ENCODE results near the gene PDSS1.

The PDSS1 gene

DNA sequence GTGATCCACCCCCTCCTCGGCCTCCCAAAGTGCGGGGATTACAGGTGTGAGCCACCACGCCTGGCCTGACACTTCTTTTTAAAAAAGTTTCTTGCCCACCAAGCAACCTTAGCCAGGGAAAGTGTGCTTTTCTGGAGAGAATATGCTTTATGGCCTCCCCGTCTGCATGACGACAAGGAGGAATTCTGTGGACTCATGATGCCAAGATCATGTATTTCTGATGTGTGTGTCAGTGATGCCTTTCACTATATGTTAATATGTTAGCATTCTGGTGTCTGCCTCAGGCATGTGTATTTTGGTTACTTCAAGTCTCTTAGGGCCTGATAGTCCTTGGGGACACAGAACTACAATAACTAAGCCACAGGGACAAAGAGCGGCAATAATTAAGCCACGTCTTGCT lies 2.1 kb downstream of the PDSS1 start:
- DNase-seq (ENCODE audit: low read depth, low spot score) = no peak

GRCh38 chr10:26700884-26701630 lies 3.6 kb downstream of the PDSS1 start:
- DNase-seq (ENCODE audit: low read depth, low spot score) = no peak

DNA sequence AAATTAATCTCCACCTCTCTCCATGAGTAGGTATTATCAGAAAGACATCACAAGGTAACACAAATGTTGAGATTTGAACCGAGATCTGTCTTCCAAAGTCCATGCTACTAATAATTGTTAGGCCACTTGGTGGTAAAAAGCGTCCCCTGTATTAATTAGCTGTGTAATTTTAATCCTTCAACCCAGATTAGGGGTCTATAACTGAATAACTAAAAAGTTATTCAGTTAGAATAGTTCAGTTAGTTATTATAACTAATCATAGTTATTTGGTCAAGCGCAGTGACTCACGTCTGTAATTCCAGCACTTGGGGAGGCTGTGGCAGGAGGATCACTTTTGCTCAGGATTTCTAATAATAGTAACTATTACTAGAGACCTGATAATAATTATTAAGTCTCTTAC lies 5.6 kb downstream of the PDSS1 start:
- DNase-seq (ENCODE audit: low read depth, low spot score) = no peak

DNA sequence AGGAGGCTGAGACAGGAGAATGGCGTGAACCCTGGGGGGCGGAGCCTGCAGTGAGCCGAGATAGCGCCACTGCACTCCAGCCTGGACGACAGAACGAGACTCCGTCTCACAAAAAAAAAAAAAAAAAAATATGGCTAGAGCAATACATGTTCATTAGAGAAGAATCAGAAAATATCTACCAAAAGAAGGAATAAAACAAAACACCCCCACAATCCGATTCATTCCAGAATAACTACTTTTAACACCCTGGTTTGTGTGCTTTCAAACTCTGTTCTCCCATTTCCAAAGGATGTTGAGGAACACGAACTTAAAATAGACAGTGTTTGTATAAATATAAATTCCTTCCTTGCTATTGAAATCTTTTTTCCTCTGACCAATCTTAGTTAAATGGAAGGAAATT lies 6.5 kb downstream of the PDSS1 start:
- no peak for DNase-seq (ENCODE audit: low read depth, low spot score)

- DNase-seq (ENCODE audit: low read depth, low spot score) = no peak
Observed at GRCh38 chr10:26706206-26706605, 8.7 kb downstream of the PDSS1 start.

- no peak for DNase-seq (ENCODE audit: low read depth, low spot score)
Observed at GRCh38 chr10:26706936-26707335, 9.4 kb downstream of the PDSS1 start.

- DNase-seq (ENCODE audit: low read depth, low spot score) = no peak
Observed at GRCh38 chr10:26711324-26711723, 13.8 kb downstream of the PDSS1 start.

DNA sequence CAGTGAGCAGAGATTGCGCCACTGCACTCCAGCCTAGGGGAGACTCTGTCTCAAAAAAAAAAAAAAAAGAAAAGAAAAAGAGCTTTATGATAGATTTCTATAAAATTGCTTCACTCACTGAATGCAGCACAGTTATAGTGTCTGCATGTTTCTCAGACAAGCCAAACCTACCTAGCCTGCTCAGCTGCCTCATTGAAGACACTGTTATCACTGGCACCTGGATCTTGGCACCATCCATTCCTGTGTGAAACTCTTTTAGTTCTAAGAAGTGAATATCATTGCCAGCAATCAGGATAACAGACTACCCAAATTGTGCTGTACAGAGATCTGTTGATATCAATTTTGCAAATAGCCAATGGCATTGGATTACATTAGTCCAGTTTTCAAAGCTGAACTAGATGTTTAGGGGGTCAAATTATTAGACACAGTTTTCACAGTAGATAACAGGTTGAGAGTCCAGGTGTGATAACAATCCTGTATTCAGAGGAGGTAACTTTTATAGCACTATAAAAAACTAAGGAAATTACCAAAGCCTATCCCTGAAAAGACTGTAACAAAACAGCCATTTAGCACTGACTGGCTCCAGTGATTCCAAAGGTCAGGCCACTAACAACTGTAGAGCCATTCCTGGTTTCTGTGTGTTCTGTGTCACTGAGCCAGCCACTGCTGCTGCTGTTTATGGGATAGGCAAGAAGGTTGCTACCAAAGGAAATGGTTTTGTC lies 17.1 kb downstream of the PDSS1 start:
- no peak for DNase-seq (ENCODE audit: low read depth, low spot score)

DNA sequence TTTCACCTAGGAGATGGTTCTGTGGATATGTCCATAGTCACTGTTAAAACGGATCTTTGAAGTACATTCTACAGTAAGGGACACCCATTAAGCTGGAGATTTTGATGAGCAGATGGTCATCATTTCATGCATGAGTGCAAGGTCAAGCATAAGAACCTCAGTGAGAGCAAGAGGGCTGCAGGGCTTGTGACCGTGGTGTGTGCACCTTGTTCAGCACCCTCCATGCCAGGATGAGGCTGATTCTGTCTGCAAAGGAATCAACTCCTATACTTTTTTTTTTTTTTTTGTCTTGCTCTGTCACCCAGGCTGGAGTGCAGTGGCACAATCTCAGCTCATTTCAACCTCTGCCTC lies 17.6 kb downstream of the PDSS1 start:
- DNase-seq (ENCODE audit: low read depth, low spot score) = no peak

- no peak for DNase-seq (ENCODE audit: low read depth, low spot score)
Observed at GRCh38 chr10:26717476-26717875, 20.0 kb downstream of the PDSS1 start.

- DNase-seq (ENCODE audit: low read depth, low spot score) = no peak
Observed at GRCh38 chr10:26721561-26721960, 24.1 kb downstream of the PDSS1 start.

GRCh38 chr10:26723016-26723415 lies 25.5 kb downstream of the PDSS1 start:
- DNase-seq (ENCODE audit: low read depth, low spot score) = no peak

DNA sequence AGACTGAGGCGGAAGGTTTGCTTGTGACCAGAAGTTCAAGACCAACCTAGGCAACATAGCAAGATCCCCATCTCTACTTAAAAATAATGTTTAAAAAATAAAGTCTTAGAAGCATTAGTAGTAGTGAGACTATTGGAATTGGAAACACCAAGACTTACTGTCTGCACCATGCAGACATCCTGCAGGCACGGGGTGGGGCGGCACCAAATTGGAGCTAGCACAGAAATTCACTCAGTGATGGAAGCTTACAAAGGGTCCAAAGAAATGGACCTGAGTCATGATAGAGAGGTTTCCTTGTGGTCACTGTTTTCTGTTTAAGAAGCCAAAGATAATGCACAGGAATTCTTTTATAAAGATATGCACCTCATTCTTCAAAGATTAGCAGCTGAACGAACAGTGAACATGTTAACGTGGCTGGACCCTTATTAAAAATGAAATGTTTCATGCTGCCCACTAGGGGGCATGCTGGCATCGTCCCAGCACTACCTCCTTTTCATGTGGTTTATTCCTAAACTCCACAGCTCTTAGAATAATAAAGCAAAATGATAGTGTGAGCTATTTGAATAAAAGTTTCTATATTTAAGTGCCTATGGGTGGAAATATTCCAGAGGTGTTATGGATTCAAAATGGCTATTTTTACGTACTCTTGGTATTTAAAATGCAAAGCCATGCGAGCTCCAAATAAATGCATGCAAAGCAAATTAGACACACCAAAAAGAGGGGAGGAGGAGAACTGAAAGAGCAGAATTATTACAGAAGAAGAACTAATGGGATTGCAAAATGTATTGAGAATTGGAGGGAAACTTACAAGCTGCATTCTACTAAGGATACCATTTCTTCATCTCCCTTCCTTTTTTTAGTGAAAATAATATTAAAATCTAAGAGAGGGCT lies 28.6 kb downstream of the PDSS1 start:
- peak; percentile 93 for DNase-seq (ENCODE audit: low read depth, low spot score)

DNA sequence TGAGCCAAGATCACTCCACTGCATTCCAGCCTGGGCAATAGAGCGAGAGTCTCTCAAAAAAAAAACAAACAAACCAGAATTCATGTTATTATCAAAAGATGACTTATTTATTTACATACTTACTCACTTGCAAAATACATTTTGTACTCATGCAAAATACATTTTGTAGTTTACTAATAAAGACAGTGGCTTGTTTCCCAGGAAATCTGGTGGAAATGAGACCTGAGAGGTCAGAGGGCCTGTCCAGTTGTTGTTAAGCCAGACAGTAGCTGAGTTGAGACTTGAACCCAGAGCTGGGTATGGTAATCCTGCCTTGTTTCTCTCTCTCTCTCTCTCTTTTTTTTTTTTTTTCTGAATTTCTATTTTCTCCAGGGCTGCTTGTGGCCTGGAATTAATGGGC lies 29.5 kb downstream of the PDSS1 start:
- DNase-seq (ENCODE audit: low read depth, low spot score) = no peak

DNA sequence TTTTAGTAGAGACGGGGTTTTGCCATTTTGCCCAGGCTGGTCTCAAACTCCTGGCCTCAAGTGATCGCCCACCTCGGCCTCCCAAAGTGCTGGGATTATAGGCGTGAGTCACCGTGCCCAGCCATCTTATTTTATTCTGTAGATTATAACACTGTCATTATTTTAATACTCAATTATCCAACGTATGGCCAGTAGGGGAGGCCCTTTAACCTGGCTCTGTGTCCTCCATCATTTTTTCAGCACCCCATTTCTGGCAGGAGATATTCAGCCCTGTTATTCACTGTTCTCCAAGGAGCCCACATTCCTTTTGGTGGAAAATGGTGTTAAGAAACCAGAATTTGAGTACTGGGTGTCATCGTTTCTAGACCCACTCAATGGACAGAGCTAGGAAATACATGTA lies 31.5 kb downstream of the PDSS1 start:
- no peak for DNase-seq (ENCODE audit: low read depth, low spot score)

GRCh38 chr10:26729395-26729794 lies 31.9 kb downstream of the PDSS1 start:
- DNase-seq (ENCODE audit: low read depth, low spot score) = no peak

DNA sequence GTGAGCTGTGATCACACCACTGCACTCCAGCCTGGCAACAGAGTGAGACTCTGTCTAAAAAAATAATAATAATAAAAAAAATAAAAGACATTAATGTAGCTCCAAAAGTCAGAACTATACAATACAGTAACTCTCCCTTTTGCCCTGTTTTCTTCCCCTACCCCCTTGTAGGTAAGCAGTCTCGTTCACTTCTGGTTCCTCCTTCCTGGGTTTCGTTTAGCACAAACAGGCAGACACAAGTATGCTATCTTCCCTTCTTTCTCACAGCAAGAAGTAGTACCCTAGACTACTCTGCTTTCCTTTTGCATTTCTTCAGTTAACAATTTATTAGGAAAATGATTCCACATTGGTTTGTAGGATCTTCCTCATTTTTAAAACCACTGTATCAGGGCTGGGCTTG lies 33.1 kb downstream of the PDSS1 start:
- DNase-seq (ENCODE audit: low read depth, low spot score) = no peak

DNA sequence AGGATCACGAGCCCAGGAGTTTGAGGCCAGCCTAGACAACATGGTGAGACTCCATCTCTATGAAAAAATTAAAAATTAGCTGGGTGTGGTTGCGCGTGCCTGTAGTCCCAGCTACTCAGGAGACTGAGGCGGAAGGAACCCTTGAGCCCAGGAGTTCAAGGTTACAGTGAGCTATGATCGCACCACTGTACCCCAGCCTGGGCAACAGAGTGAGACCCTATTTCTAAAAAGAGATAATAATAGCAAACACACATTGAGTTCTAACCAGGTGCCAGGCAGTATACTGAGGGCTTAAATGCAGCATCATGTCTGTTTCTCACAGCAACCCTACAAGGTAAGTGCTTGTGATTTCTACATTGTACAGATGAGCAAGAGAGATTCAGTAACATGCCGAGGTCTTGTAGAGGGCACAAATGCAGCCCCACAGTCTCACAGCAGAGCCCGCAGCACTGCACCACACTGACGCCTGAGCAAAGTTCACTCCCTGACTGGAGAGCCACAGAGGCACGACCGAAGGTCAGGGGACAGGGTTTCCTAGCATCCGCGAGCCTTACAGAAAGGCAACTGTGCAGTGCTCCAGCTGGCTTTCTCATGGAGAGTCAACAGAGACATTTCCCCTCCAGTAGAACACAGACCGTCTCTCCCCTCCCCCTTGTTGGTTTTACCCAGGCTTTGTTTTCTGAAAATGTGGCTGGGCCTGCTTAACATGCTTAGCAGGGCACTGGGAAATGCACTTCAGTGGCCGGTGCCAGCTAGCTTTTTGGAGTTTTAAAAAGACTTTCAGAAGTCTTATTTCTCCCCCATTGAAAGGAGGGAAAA lies 36.5 kb downstream of the PDSS1 start:
- peak; percentile 65 for DNase-seq (ENCODE audit: low read depth, low spot score)

DNA sequence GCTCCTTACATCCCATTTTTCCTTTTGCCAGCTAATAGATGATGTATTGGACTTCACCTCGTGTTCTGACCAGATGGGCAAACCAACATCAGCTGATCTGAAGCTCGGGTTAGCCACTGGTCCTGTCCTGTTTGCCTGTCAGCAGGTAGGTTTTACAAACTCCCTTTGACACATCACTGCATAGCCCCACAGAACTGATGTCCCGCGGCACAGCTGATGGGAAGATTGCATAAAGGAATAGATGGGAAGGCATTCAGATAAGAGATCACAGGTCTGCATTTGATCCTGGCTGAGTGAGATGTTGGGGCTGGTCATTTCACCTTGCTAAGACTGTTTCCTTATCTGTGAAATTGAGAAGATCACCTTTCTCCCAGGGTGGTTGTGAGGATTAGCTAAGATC lies 37.9 kb downstream of the PDSS1 start:
- no peak for DNase-seq (ENCODE audit: low read depth, low spot score)

GRCh38 chr10:26737730-26738129 lies 40.2 kb downstream of the PDSS1 start:
- peak; percentile 21 for DNase-seq (ENCODE audit: low read depth, low spot score)

- DNase-seq (ENCODE audit: low read depth, low spot score) = no peak
Observed at GRCh38 chr10:26738301-26738911, 40.9 kb downstream of the PDSS1 start.

Data from astrocyte of the hippocampus (primary cell).